Measurements from ENCODE around the gene AP4S1.
"Not testable (repeated sequence)": the region's sequence is repeated elsewhere in the genome, so short reads cannot be mapped to it uniquely, and the experiment has no call there.

GRCh38 chr14:31062908-31063307, 37.5 kb downstream of the AP4S1 start:
- TF ChIP-seq POLR2A, SPI1, TAF1 (IDR thresholded peaks at IDR 0.05; ENCODE audit: low read depth, low read length): not testable (repeated sequence)
